K562 (cell line): ENCODE data around the gene UBE2J2. TPM values are rescaled to one million over a fixed set of nuclear protein-coding genes. Genes with fewer than 3 reads are reported as not detected.

ENCODE experiments used
- CBX8 ChIP-seq: fragments of 200-600 bp; sonication (generic); IDR thresholded peaks from 2 replicates; pipeline ENCODE4 v1.6.1; 2012; ENCODE audit warnings: borderline replicate concordance, mixed run types, low read depth, mild to moderate bottlenecking, moderate library complexity, mixed read lengths, low read length, control low read depth, inconsistent platforms; ENCODE audit not compliant: poor library complexity, severe bottlenecking; ENCODE audit errors: extremely low read depth
- HDAC1 ChIP-seq, 2 experiments: fragments of 450-650 bp; IDR thresholded peaks; 2 replicates each; pipeline ENCODE4 v1.6.1; 2016 to 2017; ENCODE audit warnings: inconsistent platforms in 1 of 2, mild to moderate bottlenecking in 1 of 2, moderate library complexity in 1 of 2
- MECOM ChIP-seq: fragments of 250-450 bp; sonication (Bioruptor Pico); IDR thresholded peaks from 2 replicates; pipeline ENCODE4 v1.8.0; 2022; ENCODE audit warnings: inconsistent platforms
- MYC ChIP-seq, 2 experiments: fragments of 250-450 bp in 1 of 2; sonication (Bioruptor Pico) in 1 of 2; IDR thresholded peaks; 2 replicates each; pipeline versions ENCODE4 v1.5.1 to v1.6.1; 2012 to 2021; ENCODE audit warnings: low read depth in 2 of 2, borderline replicate concordance in 1 of 2, improper control_type of control experiment in 1 of 2, low read length in 1 of 2, mild to moderate bottlenecking in 1 of 2, moderate library complexity in 1 of 2
- PCBP1 ChIP-seq: fragments of 200-400 bp; formaldehyde crosslinking; IDR thresholded peaks from 2 replicates; pipeline ENCODE4 v1.6.1; 2018; ENCODE audit warnings: mild to moderate bottlenecking, low read depth, low read length; ENCODE audit not compliant: poor library complexity, severe bottlenecking
- POLR2AphosphoS2 ChIP-seq: IDR thresholded peaks from 2 replicates; pipeline ENCODE4 v1.6.1; 2012; ENCODE audit warnings: low read length, improper control_type of control experiment
- RBFOX2 ChIP-seq: fragments of 200-400 bp; formaldehyde crosslinking; IDR thresholded peaks from 2 replicates; pipeline ENCODE4 v1.6.1; 2017; ENCODE audit warnings: low read depth, mild to moderate bottlenecking, low read length, moderate library complexity
- RBM25 ChIP-seq: fragments of 200-400 bp; formaldehyde crosslinking; IDR thresholded peaks from 2 replicates; pipeline ENCODE4 v1.6.1; 2018; ENCODE audit warnings: low read length, low read depth, moderate library complexity; ENCODE audit not compliant: severe bottlenecking
- TAF1 ChIP-seq: IDR thresholded peaks from 2 replicates; pipeline ENCODE4 v1.6.1; 2011; ENCODE audit warnings: mild to moderate bottlenecking, low read length, moderate library complexity; ENCODE audit not compliant: insufficient read depth, control insufficient read depth, severe bottlenecking; ENCODE audit errors: extremely low read depth
- TOE1 ChIP-seq, 2 experiments: fragments of 450-650 bp in 1 of 2; sonication (generic) in 1 of 2; formaldehyde crosslinking in 1 of 2; IDR thresholded peaks; 2 replicates each; pipeline versions ENCODE4 v1.7.1 to v1.8.0; 2016 to 2022; ENCODE audit warnings: borderline replicate concordance in 2 of 2, mild to moderate bottlenecking in 2 of 2, antibody characterized with exemption in 1 of 2, inconsistent platforms in 1 of 2, low read depth in 1 of 2, missing genetic modification reagents in 1 of 2, moderate library complexity in 1 of 2
- polyA plus RNA-seq, 8 experiments: library from polyadenylated mRNA; depleted of rRNA in 4 of 8; stranded (reverse) in 5 of 8; unstranded in 3 of 8; fragments of >200 nt; fragmentation: Nextera tagmentation in 2 of 8; fragmentation: Illumina TruSeq in 1 of 8; extraction: Ambion mirVana in 2 of 8; extraction: Trizol in 1 of 8; gene quantifications; 2 replicates each; pipeline versions ENCODE4 v1.2.1 to v1.2.3, GENCODE V29; 2011 to 2014; ENCODE audit warnings: inconsistent platforms in 1 of 8, missing spikeins in 1 of 8
- total RNA-seq, 7 experiments: library from RNA; depleted of rRNA in 6 of 7; stranded (reverse); fragments of >200 nt in 6 of 7; fragmentation: Illumina TruSeq in 2 of 7; extraction: Trizol in 2 of 7; gene quantifications; 2 replicates each; pipeline versions ENCODE4 v1.2.1 to v1.2.3, GENCODE V29; 2011 to 2021; ENCODE audit warnings: low replicate concordance in 1 of 7
- TF ChIP-seq, protein P1 (sequence below), 2 experiments: fragments of 450-650 bp in 1 of 2; sonication (generic) in 1 of 2; formaldehyde crosslinking in 1 of 2; IDR thresholded peaks; 2 replicates each; pipeline versions ENCODE4 v1.7.1 to v1.9.0; 2016 to 2022; ENCODE audit warnings: inconsistent platforms in 1 of 2, mild to moderate bottlenecking in 1 of 2, missing genetic modification reagents in 1 of 2

Gene UBE2J2
- total and polyA plus RNA-seq, 9 of the 15 experiments (the other 6 are each of a cell fraction or from before 2014, with no cell fraction given) = 0.93 to 112 (median 75.5) TPM

DNA sequence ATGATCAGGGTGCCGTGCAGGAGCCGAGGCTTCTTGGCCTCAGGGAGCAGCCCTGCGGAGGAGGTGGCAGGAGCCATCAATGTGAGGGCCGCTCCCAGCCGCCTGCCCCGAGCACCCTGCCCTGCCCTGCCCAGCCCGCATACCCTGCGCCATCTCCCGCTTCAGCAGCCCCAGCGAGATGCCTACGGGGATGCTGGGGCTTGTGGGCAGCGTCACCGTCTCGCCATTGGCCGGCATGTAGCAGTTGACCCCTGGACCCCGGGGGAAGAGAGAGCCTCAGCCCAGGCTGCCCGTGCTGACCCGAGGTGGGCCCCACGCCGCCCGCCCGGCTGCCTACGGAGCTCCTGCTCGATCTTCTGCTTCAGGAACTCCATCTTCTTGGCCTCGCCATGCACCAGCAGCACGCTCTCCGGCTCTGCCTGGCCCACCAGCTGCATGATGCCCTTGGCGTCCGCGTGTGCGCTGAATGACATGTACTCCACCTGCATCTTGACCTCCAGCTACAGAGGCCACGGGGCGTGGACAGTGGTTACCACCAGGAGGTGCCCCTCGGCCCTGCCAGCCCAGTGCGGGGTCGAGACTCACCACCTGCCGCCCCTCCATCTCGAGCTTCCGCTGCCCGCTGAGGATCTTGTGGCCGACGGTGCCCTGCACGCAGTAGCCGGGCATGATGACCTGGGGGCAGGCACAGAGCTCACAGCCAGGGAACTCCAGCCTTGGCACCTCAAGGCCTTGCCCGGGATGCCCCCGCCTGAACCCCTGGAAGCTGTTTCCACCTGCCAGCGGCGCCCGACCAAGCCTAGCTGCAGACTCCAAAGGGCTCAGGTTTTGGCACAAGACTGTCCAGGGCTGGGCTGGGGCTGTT is 39.0 kb upstream of the UBE2J2 start (continued):
- TF ChIP-seq TOE1 (IDR thresholded peaks at IDR 0.05; ENCODE audit: borderline replicate concordance) (no peak), TOE1 (CRISPR knock-in tag; IDR thresholded peaks at IDR 0.05; ENCODE audit: borderline replicate concordance, low read depth) (no peak), TAF1 (no peak), POLR2AphosphoS2 (0 out of 2 replicates have a peak, but pooled peaks have one; percentile 1), MECOM (CRISPR knock-in tag) (no peak), HDAC1 (IDR thresholded peaks at IDR 0.05) (no peak), RBM25 (no peak), PCBP1 (peak; percentile 6), MYC (IDR thresholded peaks at IDR 0.05; ENCODE audit: low read depth, low read length) (no peak), MYC (CRISPR knock-in tag; IDR thresholded peaks at IDR 0.05; ENCODE audit: borderline replicate concordance, low read depth) (no peak), RBFOX2 (peak; percentile 72), CBX8 (no peak)
- TF ChIP-seq, protein P1, sequence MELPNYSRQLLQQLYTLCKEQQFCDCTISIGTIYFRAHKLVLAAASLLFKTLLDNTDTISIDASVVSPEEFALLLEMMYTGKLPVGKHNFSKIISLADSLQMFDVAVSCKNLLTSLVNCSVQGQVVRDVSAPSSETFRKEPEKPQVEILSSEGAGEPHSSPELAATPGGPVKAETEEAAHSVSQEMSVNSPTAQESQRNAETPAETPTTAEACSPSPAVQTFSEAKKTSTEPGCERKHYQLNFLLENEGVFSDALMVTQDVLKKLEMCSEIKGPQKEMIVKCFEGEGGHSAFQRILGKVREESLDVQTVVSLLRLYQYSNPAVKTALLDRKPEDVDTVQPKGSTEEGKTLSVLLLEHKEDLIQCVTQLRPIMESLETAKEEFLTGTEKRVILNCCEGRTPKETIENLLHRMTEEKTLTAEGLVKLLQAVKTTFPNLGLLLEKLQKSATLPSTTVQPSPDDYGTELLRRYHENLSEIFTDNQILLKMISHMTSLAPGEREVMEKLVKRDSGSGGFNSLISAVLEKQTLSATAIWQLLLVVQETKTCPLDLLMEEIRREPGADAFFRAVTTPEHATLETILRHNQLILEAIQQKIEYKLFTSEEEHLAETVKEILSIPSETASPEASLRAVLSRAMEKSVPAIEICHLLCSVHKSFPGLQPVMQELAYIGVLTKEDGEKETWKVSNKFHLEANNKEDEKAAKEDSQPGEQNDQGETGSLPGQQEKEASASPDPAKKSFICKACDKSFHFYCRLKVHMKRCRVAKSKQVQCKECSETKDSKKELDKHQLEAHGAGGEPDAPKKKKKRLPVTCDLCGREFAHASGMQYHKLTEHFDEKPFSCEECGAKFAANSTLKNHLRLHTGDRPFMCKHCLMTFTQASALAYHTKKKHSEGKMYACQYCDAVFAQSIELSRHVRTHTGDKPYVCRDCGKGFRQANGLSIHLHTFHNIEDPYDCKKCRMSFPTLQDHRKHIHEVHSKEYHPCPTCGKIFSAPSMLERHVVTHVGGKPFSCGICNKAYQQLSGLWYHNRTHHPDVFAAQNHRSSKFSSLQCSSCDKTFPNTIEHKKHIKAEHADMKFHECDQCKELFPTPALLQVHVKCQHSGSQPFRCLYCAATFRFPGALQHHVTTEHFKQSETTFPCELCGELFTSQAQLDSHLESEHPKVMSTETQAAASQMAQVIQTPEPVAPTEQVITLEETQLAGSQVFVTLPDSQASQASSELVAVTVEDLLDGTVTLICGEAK (IDR thresholded peaks at IDR 0.05) = no peak
- TF ChIP-seq, protein P1 (CRISPR knock-in tag; IDR thresholded peaks at IDR 0.05) = no peak
